HAP-1 (cell line): Measurements from ENCODE around the gene TMOD2.

ENCODE experiments used
- DNase-seq, 2 experiments: peaks; one replicate each; pipeline ENCODE4 v3.0.0-alpha.2; 2016 to 2020; ENCODE audit warnings: low spot score in 2 of 2
- H3K27me3 ChIP-seq: fragments of 250-450 bp; sonication (Bioruptor Pico); 2 replicates; pipeline ENCODE4 v1.5.1; 2020; ENCODE audit warnings: low read depth, mild to moderate bottlenecking, moderate library complexity
- H3K36me3 ChIP-seq: fragments of 250-450 bp; sonication (Bioruptor Pico); replicated peaks from 2 replicates; pipeline ENCODE4 v1.5.1; 2020; ENCODE audit warnings: mild to moderate bottlenecking
- H3K4me1 ChIP-seq: fragments of 250-450 bp; sonication (Bioruptor Pico); 2 replicates; pipeline ENCODE4 v1.5.1; 2020; ENCODE audit warnings: mild to moderate bottlenecking
- H3K4me3 ChIP-seq: fragments of 250-450 bp; sonication (Bioruptor Pico); 2 replicates; pipeline ENCODE4 v1.5.1; 2020; ENCODE audit warnings: mild to moderate bottlenecking, moderate library complexity
- H3K9me3 ChIP-seq: fragments of 250-450 bp; sonication (Bioruptor Pico); 2 replicates; pipeline ENCODE4 v1.5.1; 2020; ENCODE audit warnings: mild to moderate bottlenecking, moderate library complexity
- in situ Hi-C: fragments of 300-500 bp; cut with MboI; formaldehyde crosslinking; loops from 3 replicates; pipeline ENCODE4 v1.14.3; 2020; ENCODE audit warnings: low sequenced_read_pairs, inconsistent platforms, mixed read lengths

TMOD2 gene

GRCh38 chr15:51848811-51849210 lies 97.4 kb downstream of the TMOD2 start:
- no peaks in the 10 kb centered on the region for H3K27me3 ChIP-seq
- no peaks in the 10 kb centered on the region for H3K36me3 ChIP-seq
- DNase-seq: no peak
- no peaks in the 10 kb centered on the region for H3K9me3 ChIP-seq
- in situ Hi-C loops: no loop called here
- H3K4me1 ChIP-seq: peaks cover 14% of the 10 kb centered on the region
- H3K4me3 ChIP-seq: no peak overlapping the region

GRCh38 chr15:51849860-51850259 lies 98.5 kb downstream of the TMOD2 start:
- peaks cover 14% of the 10 kb centered on the region for H3K4me1 ChIP-seq
- H3K9me3 ChIP-seq: no peaks in the 10 kb centered on the region
- H3K27me3 ChIP-seq: no peaks in the 10 kb centered on the region
- in situ Hi-C loops: no loop called here
- no peaks in the 10 kb centered on the region for H3K36me3 ChIP-seq
- H3K4me3 ChIP-seq: no peak overlapping the region
- DNase-seq: no peak

GRCh38 chr15:51853998-51854397 lies 102.6 kb downstream of the TMOD2 start:
- in situ Hi-C loops: no loop called here
- Histone ChIP-seq H3K4me3 (no peak overlapping the region), H3K9me3 (no peaks in the 10 kb centered on the region), H3K27me3 (no peaks in the 10 kb centered on the region), H3K4me1 (peaks cover 16% of the 10 kb centered on the region), H3K36me3 (no peaks in the 10 kb centered on the region)
- no peak for DNase-seq

- Histone ChIP-seq H3K27me3 (no peaks in the 10 kb centered on the region), H3K4me3 (no peak overlapping the region), H3K4me1 (peaks cover 16% of the 10 kb centered on the region), H3K9me3 (no peaks in the 10 kb centered on the region), H3K36me3 (no peaks in the 10 kb centered on the region)
- in situ Hi-C loops: no loop called here
- no peak for DNase-seq
These were observed 104.2 kb downstream of the TMOD2 start for GRCh38 chr15:51855612-51856011.

- in situ Hi-C loops: no loop called here
- Histone ChIP-seq H3K4me3 (no peak overlapping the region), H3K4me1 (peaks cover 16% of the 10 kb centered on the region), H3K9me3 (no peaks in the 10 kb centered on the region), H3K36me3 (no peaks in the 10 kb centered on the region), H3K27me3 (no peaks in the 10 kb centered on the region)
- peak in 1 of 2 experiments; percentile 64 for DNase-seq
These were observed 105.5 kb downstream of the TMOD2 start for GRCh38 chr15:51856714-51857380.

GRCh38 chr15:51861557-51862359 lies 110.4 kb downstream of the TMOD2 start:
- Histone ChIP-seq H3K4me1 (peaks cover 9% of the 10 kb centered on the region), H3K9me3 (no peaks in the 10 kb centered on the region), H3K4me3 (no peak overlapping the region), H3K36me3 (peaks cover 9% of the 10 kb centered on the region), H3K27me3 (no peaks in the 10 kb centered on the region)
- no peak for DNase-seq
- in situ Hi-C loops: no loop called here

- H3K4me3 ChIP-seq: no peak overlapping the region
- H3K27me3 ChIP-seq: no peaks in the 10 kb centered on the region
- peaks cover 12% of the 10 kb centered on the region for H3K36me3 ChIP-seq
- in situ Hi-C loops: no loop called here
- no peaks in the 10 kb centered on the region for H3K9me3 ChIP-seq
- no peak for DNase-seq
- no peaks in the 10 kb centered on the region for H3K4me1 ChIP-seq
These were observed 111.7 kb downstream of the TMOD2 start for GRCh38 chr15:51863131-51863530.

- H3K4me1 ChIP-seq: peaks cover 4% of the 10 kb centered on the region; the same call in 1 of the 2 replicates
- peaks cover 12% of the 10 kb centered on the region for H3K36me3 ChIP-seq
- DNase-seq: no peak
- H3K4me3 ChIP-seq: no peak overlapping the region
- H3K27me3 ChIP-seq: no peaks in the 10 kb centered on the region
- in situ Hi-C loops: no loop called here
- H3K9me3 ChIP-seq: no peaks in the 10 kb centered on the region
These were observed 113.1 kb downstream of the TMOD2 start for GRCh38 chr15:51864408-51865056.

- Histone ChIP-seq H3K36me3 (peaks cover 14% of the 10 kb centered on the region), H3K27me3 (no peaks in the 10 kb centered on the region), H3K4me3 (no peak overlapping the region), H3K4me1 (peaks cover 4% of the 10 kb centered on the region; the same call in 1 of the 2 replicates), H3K9me3 (no peaks in the 10 kb centered on the region)
- in situ Hi-C loops: no loop called here
- DNase-seq: no peak
These were observed 113.9 kb downstream of the TMOD2 start for GRCh38 chr15:51865317-51865716.
